Sciatic nerve (tissue), 2 donors: ENCODE results near the gene GNE. TPM values are rescaled to one million over a fixed set of nuclear protein-coding genes. Genes with fewer than 3 reads are reported as not detected.
"Not testable (repeated sequence)": the region's sequence is repeated elsewhere in the genome, so short reads cannot be mapped to it uniquely, and the experiment has no call there.

ENCODE experiments used
- ATAC-seq: fragments of 200-7000 bp; cut with Tn5 transposase; one replicate; pipeline ENCODE4 v1.9.1; 2020; ENCODE audit warnings: mild to moderate bottlenecking, moderate library complexity
- DNase-seq: peaks from one replicate; pipeline ENCODE4 v3.0.0-alpha.2; 2020; ENCODE audit warnings: low spot score
- intact Hi-C: fragments of 100-400 bp; cut with DNase I; formaldehyde crosslinking; loops from one replicate; pipeline ENCODE4 v1.14.2; 2022
- total RNA-seq: library from RNA; stranded (reverse); fragmentation: NEBNext Ultra II Directional; extraction: Animal tissue kit (Norgen Biotek cat#: 25700); gene quantifications from one replicate; pipeline ENCODE4 v1.2.1, GENCODE V29; 2021
- donor health status: DM: no; HTN: no; CAD: no.
- donor health status: DM: no; HTN: no; CAD: no.

GNE gene
- total RNA-seq, 1 donor from 2014 or later: 26.0 TPM

DNA sequence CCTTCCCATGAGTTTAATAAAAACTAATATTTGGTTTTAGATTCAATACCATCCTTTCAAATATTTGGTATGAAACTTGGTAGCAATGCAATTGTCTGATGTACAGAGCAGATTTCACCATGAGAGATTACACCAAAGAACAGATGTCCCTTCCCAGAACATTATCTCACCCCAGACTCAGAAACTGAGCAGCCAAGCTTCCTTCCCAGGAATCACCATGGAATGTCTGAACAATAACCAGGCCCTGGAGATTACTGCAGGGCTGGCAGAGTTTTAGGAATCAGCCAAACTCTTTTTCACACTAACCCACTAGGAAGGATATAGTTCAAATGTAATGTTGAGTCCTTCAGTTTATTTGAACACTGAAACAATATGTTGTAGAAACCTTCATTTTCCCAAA is 43.7 kb downstream of the GNE start:
- no peak for ATAC-seq

DNA sequence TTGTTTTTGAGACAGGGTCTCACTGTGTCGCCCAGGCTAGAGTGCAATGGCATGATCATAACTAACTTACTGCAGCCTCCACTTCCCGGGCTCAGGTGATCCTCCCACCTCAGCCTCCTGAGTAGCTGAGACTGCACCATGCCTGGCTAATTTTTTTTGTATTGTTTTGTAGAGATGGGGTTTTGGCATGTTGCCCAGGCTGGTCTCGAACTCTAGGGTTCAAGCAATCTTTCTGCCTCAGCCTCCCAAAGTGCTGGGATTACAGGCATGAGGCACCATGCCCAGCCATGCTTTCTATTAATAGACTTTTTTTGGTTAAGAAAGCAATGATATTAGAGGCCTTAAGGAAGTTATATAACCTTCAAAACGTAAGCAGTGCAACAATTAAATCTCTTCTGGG is 44.3 kb downstream of the GNE start:
- DNase-seq (no peak), ATAC-seq (no peak)
- intact Hi-C loops: no loop called here

More for the DNA sequence above, 43.7 kb downstream of the GNE start:
- DNase-seq: no peak
- intact Hi-C loops: no loop called here

DNA sequence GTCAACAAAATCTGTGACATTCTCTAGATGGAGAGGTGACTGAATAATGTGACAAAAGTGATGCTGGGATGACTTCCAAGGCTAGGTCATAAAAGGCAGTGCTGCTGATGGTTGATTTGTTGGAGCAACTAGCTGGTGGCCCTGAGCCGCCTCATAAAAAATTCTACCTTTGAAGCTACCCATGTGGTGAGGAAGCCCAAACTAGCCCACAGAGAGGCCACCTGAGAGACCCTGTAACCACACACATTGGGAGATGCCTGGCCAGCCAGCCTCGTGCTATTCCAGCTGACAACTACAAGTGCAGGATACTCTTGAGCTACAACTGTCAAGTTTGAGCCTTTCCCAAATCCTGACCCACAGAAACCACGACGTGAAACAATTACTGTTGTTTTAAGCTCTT is 44.9 kb downstream of the GNE start:
- intact Hi-C loops: no loop called here
- ATAC-seq: no peak
- DNase-seq: no peak

DNA sequence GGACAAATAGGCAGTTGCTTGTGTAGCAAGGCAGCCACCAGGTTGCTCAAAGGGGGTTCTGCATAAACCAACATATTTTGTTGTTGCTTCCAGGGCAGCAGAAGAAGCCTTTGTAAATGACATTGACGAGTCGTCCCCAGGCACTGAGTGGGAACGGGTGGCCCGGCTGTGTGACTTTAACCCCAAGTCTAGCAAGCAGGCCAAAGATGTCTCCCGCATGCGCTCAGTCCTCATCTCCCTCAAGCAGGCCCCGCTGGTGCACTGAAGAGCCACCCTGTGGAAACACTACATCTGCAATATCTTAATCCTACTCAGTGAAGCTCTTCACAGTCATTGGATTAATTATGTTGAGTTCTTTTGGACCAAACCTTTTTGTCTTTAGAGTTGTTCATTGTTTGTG is 46.7 kb downstream of the GNE start:
- DNase-seq (no peak), ATAC-seq (no peak)
- intact Hi-C loops: no loop called here

DNA sequence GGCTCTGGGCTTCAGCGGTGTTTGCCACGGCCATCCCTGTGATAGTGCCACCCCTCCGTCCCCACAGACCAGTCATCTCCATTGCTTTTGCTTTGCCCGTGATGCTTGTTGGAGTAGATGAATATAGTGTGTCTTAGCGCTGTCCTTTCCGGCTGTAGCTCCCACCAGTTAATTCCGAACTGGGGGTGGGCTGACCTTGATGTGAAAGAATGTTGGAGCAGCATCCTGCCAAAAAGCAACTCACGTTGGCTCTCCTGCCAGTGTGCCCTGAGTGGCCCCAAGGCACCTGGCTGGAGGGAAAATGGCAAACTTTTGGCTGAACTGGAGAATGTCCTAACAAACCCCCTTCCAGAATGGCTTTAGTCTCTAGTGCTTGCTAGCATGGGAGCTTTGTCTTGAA is 47.5 kb downstream of the GNE start:
- intact Hi-C loops: no loop called here
- DNase-seq: no peak
- ATAC-seq: no peak

DNA sequence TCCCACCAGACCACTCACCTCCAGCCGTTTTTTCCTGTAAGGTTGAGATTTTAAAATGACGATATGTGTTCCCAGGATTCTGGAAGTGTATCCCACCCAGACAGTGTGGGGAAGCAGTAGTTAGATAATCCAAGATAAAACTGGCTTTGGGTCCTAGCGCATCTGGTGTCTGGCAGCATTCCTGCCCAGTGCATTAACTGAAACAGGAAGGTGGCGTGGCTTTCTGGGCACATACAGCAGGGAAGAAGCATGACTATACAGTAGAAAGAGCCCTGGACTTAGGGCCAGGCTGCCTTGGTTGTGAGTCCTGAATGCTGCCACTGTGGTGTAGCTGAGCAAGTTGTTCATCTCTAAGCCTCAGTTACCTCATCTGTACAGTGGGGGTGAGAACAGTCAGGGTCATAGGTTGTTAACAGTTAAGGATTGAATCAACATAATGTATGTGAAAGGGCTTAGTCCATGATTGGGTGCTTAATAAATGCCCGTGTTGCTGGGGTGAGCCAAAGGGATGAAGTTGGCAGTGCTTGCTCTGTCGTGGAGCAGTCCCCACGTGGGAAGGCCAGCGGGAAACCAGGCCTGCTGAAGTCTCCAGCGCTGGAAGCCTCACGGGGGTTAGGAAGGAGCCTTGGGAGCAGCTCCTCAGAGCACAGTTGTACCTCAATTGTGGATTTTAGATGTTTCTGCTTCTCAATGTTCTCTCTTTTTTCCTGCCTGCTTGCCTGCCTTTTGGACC is 49.6 kb downstream of the GNE start:
- DNase-seq (no peak), ATAC-seq (no peak)
- intact Hi-C loops: no loop called here

DNA sequence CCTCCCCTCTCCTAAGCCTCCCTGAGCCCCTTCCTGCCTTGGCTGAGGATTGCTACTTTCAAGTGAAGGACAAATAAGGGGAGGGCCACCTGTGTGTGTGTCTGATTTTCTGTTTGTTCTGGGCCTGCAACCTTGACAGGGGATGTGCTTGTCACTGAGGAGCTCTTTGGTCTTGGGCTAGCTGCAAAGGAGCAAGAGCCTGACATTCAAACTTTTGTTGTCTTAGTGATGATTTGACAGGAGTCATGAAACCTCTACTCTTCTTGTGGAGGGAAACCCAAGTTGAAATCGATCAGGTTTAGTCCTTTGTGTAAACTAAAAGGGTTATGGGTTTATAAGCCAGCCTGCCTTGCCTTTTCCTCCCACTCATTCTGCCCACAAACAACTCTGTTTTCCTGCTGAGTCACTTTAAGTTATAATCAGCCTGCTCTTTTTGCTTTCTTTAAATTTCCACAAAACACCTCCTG is 50.7 kb downstream of the GNE start:
- ATAC-seq: no peak

DNA sequence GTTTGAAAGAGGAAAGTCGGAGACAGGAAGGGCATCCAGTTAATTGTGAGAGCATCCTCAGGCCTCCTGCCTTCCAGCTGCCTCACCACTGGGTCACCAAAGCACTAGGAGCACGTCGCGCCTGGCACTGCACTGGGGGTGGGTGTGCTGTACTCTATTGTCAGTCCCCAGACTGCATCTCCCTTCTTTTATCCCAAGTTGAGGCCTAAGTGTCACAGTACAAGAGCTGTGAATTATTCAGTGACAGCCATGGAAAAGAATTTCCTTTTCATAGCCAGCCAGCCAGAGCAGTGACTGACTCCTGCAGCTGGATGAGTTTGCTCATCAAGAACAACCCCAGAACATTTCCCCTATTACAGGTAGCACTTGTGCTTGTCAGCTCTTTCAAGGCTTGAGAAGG is 51.2 kb downstream of the GNE start:
- intact Hi-C loops: no loop called here
- no peak for ATAC-seq
- no peak for DNase-seq

More for the DNA sequence above, 50.7 kb downstream of the GNE start:
- no peak for DNase-seq
- intact Hi-C loops: no loop called here

DNA sequence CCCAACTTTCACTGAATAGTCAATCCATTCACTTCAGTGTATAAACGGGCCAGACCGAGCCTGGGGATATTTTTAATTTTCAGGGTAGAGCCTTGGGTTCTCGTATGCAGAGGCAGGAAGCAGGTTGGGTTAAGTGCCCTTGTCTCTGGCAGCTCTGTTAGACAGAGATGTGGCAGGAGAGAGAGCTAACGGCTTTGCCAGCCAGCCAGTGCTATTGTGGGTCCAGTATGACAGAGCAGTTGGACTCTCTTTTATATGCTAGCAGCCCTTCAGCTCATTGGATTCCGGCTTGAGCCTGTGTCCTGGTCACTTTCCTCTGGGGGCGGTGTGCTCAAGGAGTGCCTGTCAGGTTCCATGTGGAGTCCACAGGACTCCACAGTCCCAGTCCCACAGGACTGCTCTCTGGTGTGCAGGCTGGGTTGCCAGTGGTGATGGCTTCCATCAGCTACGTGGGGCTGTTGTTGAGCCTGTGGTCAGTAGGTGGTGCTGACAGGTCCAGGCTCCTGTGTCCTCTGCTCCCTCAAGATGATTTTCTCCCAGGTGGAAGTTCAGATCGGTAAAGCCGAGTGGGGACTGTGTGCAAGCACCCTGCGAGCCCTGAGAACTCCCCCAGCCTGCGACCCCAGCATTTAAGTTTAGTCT is 53.2 kb downstream of the GNE start:
- ATAC-seq: no peak
- intact Hi-C loops: no loop called here

DNA sequence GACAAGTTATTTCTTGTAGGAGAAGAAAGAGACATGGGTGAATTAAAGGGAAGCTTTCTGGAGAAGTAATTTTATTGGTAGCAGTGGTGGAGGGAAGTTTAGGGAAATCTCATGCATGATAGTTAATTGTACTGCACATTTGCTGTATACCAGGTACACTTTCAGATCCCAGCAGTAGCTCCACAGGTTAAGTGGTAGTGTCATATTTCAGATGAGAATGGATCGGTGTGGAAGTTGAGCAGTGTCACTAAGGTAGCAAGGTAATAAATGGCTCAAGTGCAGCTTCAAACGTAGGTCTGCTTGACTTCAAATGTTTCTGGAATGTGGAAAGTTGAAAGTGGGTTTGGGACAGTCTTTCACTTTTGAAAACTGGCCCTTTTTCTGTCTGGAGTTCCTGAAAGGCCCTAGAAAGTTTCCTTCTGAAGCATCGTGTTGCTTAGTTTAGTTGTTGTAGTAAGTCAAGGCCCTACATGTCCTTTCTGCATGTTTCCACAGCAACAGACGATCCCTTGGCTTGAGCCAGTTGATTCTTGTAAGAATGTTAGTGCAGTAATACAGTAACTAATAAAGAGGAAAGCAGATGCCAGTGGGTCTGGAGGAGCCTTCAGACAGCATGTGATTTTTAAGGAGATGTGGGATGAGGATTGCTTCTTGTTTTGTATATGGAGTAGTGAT is 63.8 kb downstream of the GNE start:
- ATAC-seq: no peak
- DNase-seq: no peak
- intact Hi-C loops: loop anchor here (5.0 kb wide), 1 partner anchor 133 kb away; no protein-coding TSS in a partner anchor

More for the DNA sequence above, 53.2 kb downstream of the GNE start:
- DNase-seq: no peak

DNA sequence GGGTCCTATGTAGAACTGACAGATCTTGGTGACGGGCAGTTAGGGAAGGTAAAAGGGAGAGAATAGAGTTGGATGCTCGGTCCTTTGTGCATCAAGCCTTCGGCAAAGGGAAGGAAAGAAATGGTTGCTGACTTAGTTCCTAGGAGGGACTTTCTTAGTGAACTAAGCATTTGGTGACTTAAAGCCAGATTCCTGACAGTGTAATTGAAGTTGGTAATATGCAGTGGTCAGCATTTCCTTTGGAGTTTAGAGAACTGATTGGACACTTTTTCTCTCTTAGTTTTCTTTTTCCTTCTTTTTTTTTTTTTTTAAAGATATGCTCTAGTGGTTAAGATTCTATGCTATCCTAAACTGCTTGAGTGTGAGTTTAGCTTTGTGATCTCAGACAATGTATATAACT is 65.2 kb downstream of the GNE start:
- DNase-seq (no peak), ATAC-seq (no peak)
- intact Hi-C loops: loop anchor here (5.0 kb wide), 1 partner anchor 134 kb away; no protein-coding TSS in a partner anchor

DNA sequence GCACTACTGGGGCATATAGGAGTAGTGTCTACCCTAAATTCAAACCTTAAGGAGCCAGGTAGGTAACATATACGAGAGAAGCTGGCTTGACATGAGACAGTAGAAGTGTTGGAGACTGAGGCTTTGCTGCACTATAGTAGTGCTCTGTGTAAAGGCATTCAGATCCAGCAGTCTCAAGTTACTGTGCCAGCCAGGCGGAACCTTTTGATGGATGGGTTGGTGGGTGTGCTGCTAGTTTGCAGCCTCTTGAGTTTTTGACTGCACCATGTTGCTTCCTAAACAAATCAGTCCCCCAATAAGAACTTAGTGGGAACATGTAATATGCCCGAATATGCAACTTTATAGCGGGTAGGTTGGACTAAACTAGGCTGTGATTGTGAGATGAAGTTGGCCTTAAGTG is 66.1 kb downstream of the GNE start:
- no peak for DNase-seq
- intact Hi-C loops: loop anchor here (5.0 kb wide), 1 partner anchor 135 kb away; no protein-coding TSS in a partner anchor
- no peak for ATAC-seq

DNA sequence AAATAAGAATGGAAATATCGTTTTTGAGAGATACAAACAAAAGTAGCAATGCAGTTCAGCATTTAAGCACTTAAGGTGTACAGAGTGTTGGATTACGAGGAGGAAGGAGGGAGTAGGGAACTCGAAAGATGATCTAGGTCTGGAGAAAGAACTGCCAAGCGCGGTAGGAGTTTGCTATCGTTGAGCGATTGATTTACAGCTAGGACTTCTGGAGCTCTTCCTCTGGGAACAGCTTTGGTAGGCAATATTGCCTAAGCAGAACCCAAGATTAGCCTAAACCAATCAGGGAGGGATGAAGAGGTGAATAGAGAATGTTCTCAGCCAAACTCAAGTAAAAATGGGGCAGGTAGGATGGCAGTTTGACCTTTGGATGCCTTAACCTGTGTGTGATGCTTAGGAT is 66.6 kb downstream of the GNE start:
- intact Hi-C loops: loop anchor here (5.0 kb wide), 1 partner anchor 136 kb away; no protein-coding TSS in a partner anchor
- DNase-seq (no peak), ATAC-seq (no peak)

DNA sequence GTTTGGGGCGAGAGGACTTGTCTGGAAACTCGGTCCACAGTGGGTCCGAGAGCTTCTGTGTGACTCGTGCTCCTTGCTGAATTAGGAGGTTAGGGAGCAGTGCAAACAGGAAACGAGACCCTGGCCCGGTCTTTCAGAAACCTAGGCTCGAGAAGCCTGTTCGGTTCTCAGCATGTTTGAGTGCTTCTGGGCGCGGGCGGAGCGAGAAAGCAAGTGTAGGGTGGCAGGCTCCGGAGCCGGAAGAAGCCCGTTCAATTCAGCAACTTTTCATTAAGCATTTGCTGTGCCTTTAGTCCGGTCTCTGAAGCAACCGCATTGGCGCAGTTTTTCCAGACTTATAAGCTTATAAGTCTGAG is 67.0 kb downstream of the GNE start:
- ATAC-seq: no peak
- intact Hi-C loops: loop anchor here (5.0 kb wide), 1 partner anchor 136 kb away; no protein-coding TSS in a partner anchor
- no peak for DNase-seq

DNA sequence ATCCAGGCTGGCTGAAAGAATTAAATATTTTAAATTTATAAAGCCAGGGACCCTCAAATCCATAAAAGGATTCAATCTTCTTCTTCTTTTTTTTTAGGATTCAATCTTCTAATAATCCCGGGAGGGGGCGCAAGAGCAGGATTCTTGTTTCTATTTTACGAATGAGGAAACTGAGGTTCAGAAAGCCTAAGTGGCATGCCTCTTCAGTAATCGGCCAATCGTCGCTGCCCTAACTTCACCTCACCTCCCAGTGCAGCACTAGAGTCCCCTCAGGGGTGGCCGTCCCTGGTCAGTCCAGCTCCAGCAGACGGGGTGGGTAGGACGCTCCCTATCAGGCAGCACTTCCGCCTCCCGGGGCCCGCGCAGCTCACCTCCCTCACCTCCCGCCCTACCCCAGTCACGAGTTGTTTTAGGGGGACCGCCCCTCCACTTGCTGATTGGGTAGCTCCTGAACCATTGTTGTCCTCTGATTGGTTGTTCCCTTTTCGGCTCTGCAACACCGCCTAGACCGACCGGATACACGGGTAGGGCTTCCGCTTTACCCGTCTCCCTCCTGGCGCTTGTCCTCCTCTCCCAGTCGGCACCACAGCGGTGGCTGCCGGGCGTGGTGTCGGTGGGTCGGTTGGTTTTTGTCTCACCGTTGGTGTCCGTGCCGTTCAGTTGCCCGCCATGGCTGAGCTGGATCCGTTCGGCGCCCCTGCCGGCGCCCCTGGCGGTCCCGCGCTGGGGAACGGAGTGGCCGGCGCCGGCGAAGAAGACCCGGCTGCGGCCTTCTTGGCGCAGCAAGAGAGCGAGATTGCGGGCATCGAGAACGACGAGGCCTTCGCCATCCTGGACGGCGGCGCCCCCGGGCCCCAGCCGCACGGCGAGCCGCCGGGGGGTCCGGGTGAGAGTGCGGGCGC is 67.6 kb downstream of the GNE start, which contains the start of gene CLTA:
Gene CLTA (plus strand): TSS at position 534 of the 902 bp plus-strand sequence. CDS start 136 bp downstream, at position 670.
- peak; percentile 100 for ATAC-seq
- intact Hi-C loops: loop anchor here (5.0 kb wide), 1 partner anchor 137 kb away; no protein-coding TSS in a partner anchor
- DNase-seq: peak; percentile 97

DNA sequence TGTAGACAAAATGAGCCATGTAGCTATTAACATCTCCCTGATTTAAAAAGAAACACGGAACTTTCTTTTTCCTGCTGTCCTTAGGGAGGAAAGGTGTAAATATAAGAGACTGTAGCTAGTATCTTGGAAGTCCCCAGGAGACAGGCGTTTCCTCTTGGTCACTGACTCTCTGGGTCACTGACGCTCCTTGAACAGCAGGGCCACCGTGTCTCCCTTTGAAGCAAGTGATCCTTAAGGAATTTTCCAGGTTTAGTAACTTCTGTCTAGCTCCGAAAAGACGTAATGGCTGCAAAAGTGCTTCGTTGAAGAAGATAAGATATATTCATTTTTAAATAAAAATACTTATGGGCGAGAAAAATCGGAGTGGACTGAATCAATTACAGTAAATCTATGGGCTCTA is 68.3 kb downstream of the GNE start:
- intact Hi-C loops: loop anchor here (5.0 kb wide), 1 partner anchor 137 kb away; no protein-coding TSS in a partner anchor
- DNase-seq: no peak
- no peak for ATAC-seq

DNA sequence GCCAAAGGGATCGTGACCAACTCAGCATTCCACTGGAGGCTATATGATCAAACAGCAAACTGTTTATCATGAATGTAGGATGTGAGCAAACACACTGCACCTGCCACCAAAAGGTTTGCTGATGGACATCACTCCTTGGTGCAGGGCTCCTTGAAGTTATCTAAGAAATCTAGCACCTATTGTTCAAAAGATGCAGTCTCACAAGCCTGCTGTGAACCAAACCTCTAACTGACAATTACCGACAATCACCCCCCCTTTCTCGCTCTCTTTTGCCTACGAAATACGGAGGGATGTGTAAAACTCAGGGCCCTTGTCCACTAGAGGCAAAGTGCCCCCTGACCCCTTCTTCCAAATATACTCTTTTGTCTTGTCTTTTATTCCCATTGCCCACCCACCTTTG is 70.0 kb downstream of the GNE start:
- ATAC-seq (no peak), DNase-seq (no peak)
- intact Hi-C loops: no loop called here

DNA sequence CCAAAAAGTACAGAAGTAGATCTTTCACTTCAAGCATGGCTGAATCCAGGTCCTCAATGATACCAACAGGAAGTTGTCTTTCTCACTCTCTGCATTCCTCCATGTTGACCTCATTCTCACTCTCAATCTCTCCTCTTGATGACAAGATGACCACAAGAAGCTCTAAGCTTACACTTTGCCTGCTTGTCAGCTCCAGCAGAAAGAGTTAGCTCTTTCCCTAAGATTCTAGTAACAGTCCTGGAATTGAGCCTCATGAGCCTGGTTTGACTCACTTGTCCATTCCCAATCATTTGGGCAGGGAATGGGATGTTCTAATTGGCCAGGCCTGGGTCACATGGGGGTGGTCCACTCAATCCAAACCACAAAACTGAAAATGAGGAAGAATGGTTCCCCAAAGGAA is 70.8 kb downstream of the GNE start:
- no peak for DNase-seq
- intact Hi-C loops: no loop called here
- no peak for ATAC-seq

DNA sequence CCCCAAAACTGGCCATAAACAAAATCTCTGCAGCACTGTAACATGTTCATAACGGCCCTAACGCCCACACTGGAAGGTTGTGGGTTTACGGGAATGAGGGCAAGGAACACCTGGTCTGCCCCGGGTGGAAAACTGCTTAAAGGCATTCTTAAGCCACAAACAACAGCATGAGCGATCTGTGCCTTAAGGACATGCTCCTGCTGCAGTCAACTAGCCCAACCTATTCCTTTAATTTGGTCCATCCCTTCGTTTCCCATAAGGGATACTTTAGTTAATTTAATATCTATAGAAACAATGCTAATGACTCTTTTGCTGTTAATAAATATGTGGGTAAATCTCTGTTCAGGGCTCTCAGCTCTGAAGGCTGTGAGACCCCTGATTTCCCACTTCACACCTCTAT is 78.0 kb downstream of the GNE start:
- not testable (repeated sequence) for ATAC-seq

More for the DNA sequence above, 78.0 kb downstream of the GNE start:
- intact Hi-C loops, DNase-seq: not testable (repeated sequence)
